HEK293 (cell line): ENCODE results near the gene KCNAB2.

Experiments used
- MYNN ChIP-seq: fragments of 450-650 bp; formaldehyde crosslinking; IDR thresholded peaks from 2 replicates; pipeline ENCODE4 v1.5.1; 2016; ENCODE audit warnings: missing biosample characterization, missing genetic modification characterization, borderline replicate concordance
- WT1 ChIP-seq: fragments of 450-650 bp; formaldehyde crosslinking; IDR thresholded peaks from 2 replicates; pipeline ENCODE4 v1.5.1; 2016; ENCODE audit warnings: missing biosample characterization, missing genetic modification characterization
- YY1 ChIP-seq: fragments of 450-650 bp; formaldehyde crosslinking; IDR thresholded peaks from 2 replicates; pipeline ENCODE4 v1.5.1; 2018; ENCODE audit warnings: missing biosample characterization, missing genetic modification characterization
- ZNF121 ChIP-seq: fragments of 450-650 bp; formaldehyde crosslinking; IDR thresholded peaks from 2 replicates; pipeline ENCODE4 v1.5.1; 2016; ENCODE audit warnings: missing biosample characterization, missing genetic modification characterization
- ZNF175 ChIP-seq: fragments of 450-650 bp; formaldehyde crosslinking; IDR thresholded peaks from 2 replicates; pipeline ENCODE4 v1.5.1; 2016; ENCODE audit warnings: missing biosample characterization, missing genetic modification characterization
- ZNF530 ChIP-seq: fragments of 450-650 bp; formaldehyde crosslinking; IDR thresholded peaks from 2 replicates; pipeline ENCODE4 v1.5.1; 2016; ENCODE audit warnings: low read depth, missing biosample characterization, missing genetic modification characterization
- ZNF626 ChIP-seq: fragments of 450-650 bp; sonication (Bioruptor Pico); formaldehyde crosslinking; IDR thresholded peaks from 2 replicates; pipeline ENCODE4 v1.5.1; 2018; ENCODE audit warnings: missing biosample characterization, missing genetic modification characterization, inconsistent platforms
- ZNF664 ChIP-seq: fragments of 450-650 bp; formaldehyde crosslinking; IDR thresholded peaks from 2 replicates; pipeline ENCODE4 v1.5.1; 2016; ENCODE audit warnings: missing biosample characterization, missing genetic modification characterization
- TF ChIP-seq, protein P1 (sequence below): fragments of 450-650 bp; formaldehyde crosslinking; conservative IDR thresholded peaks from 2 replicates; pipeline ENCODE4 v1.5.1; 2016; ENCODE audit warnings: low read depth, missing biosample characterization, missing genetic modification characterization
- TF ChIP-seq, protein P2 (sequence below): fragments of 450-650 bp; formaldehyde crosslinking; IDR thresholded peaks from 2 replicates; pipeline ENCODE4 v1.5.1; 2016; ENCODE audit warnings: missing biosample characterization, missing genetic modification characterization
- TF ChIP-seq, protein P3 (sequence below): fragments of 450-650 bp; formaldehyde crosslinking; IDR thresholded peaks from 2 replicates; pipeline ENCODE4 v1.5.1; 2016; ENCODE audit warnings: missing biosample characterization, missing genetic modification characterization
- TF ChIP-seq, protein P4 (sequence below): fragments of 450-650 bp; formaldehyde crosslinking; IDR thresholded peaks from 2 replicates; pipeline ENCODE4 v1.5.1; 2016; ENCODE audit warnings: missing biosample characterization, missing genetic modification characterization

DNA sequence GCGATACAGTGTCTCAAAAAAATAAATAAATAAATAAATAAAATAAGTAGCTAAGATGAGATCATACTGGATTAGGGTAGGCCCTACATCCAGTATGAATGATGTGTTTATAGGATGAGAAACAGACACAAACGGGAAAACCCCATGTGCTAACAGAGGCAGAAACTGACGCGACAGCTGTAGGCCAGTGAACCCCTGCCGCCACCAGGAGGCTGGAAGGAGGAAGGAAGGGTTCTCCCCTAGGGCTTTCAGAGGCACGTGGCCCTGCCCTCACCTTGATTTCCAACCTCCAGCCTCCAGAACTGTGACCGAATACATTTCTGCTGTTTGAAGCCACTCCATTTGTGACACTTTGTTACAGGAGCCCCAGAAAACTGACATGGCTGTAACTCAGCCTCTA lies 95.9 kb downstream of the KCNAB2 start:
- no peak for TF ChIP-seq ZNF530 (tag by site-specific recombination)
- TF ChIP-seq, protein P1, sequence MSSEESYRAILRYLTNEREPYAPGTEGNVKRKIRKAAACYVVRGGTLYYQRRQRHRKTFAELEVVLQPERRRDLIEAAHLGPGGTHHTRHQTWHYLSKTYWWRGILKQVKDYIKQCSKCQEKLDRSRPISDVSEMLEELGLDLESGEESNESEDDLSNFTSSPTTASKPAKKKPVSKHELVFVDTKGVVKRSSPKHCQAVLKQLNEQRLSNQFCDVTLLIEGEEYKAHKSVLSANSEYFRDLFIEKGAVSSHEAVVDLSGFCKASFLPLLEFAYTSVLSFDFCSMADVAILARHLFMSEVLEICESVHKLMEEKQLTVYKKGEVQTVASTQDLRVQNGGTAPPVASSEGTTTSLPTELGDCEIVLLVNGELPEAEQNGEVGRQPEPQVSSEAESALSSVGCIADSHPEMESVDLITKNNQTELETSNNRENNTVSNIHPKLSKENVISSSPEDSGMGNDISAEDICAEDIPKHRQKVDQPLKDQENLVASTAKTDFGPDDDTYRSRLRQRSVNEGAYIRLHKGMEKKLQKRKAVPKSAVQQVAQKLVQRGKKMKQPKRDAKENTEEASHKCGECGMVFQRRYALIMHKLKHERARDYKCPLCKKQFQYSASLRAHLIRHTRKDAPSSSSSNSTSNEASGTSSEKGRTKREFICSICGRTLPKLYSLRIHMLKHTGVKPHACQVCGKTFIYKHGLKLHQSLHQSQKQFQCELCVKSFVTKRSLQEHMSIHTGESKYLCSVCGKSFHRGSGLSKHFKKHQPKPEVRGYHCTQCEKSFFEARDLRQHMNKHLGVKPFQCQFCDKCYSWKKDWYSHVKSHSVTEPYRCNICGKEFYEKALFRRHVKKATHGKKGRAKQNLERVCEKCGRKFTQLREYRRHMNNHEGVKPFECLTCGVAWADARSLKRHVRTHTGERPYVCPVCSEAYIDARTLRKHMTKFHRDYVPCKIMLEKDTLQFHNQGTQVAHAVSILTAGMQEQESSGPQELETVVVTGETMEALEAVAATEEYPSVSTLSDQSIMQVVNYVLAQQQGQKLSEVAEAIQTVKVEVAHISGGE (tag by site-specific recombination), result no peak
- no peak for TF ChIP-seq ZNF664 (tag by site-specific recombination)
- no peak for TF ChIP-seq ZNF626 (tag by site-specific recombination)
- no peak for TF ChIP-seq MYNN (tag by site-specific recombination)
- no peak for TF ChIP-seq YY1 (tag by site-specific recombination)
- TF ChIP-seq, protein P2, sequence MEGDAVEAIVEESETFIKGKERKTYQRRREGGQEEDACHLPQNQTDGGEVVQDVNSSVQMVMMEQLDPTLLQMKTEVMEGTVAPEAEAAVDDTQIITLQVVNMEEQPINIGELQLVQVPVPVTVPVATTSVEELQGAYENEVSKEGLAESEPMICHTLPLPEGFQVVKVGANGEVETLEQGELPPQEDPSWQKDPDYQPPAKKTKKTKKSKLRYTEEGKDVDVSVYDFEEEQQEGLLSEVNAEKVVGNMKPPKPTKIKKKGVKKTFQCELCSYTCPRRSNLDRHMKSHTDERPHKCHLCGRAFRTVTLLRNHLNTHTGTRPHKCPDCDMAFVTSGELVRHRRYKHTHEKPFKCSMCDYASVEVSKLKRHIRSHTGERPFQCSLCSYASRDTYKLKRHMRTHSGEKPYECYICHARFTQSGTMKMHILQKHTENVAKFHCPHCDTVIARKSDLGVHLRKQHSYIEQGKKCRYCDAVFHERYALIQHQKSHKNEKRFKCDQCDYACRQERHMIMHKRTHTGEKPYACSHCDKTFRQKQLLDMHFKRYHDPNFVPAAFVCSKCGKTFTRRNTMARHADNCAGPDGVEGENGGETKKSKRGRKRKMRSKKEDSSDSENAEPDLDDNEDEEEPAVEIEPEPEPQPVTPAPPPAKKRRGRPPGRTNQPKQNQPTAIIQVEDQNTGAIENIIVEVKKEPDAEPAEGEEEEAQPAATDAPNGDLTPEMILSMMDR (tag by site-specific recombination), result no peak
- TF ChIP-seq, protein P3, sequence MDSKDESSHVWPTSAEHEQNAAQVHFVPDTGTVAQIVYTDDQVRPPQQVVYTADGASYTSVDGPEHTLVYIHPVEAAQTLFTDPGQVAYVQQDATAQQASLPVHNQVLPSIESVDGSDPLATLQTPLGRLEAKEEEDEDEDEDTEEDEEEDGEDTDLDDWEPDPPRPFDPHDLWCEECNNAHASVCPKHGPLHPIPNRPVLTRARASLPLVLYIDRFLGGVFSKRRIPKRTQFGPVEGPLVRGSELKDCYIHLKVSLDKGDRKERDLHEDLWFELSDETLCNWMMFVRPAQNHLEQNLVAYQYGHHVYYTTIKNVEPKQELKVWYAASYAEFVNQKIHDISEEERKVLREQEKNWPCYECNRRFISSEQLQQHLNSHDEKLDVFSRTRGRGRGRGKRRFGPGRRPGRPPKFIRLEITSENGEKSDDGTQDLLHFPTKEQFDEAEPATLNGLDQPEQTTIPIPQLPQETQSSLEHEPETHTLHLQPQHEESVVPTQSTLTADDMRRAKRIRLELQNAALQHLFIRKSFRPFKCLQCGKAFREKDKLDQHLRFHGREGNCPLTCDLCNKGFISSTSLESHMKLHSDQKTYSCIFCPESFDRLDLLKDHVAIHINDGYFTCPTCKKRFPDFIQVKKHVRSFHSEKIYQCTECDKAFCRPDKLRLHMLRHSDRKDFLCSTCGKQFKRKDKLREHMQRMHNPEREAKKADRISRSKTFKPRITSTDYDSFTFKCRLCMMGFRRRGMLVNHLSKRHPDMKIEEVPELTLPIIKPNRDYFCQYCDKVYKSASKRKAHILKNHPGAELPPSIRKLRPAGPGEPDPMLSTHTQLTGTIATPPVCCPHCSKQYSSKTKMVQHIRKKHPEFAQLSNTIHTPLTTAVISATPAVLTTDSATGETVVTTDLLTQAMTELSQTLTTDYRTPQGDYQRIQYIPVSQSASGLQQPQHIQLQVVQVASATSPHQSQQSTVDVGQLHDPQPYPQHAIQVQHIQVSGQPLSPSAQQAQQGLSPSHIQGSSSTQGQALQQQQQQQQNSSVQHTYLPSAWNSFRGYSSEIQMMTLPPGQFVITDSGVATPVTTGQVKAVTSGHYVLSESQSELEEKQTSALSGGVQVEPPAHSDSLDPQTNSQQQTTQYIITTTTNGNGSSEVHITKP (tag by site-specific recombination), result no peak
- TF ChIP-seq WT1 (tag by site-specific recombination), result no peak
- TF ChIP-seq ZNF121 (tag by site-specific recombination), result no peak
- TF ChIP-seq ZNF175 (tag by site-specific recombination), result no peak
- TF ChIP-seq, protein P4, sequence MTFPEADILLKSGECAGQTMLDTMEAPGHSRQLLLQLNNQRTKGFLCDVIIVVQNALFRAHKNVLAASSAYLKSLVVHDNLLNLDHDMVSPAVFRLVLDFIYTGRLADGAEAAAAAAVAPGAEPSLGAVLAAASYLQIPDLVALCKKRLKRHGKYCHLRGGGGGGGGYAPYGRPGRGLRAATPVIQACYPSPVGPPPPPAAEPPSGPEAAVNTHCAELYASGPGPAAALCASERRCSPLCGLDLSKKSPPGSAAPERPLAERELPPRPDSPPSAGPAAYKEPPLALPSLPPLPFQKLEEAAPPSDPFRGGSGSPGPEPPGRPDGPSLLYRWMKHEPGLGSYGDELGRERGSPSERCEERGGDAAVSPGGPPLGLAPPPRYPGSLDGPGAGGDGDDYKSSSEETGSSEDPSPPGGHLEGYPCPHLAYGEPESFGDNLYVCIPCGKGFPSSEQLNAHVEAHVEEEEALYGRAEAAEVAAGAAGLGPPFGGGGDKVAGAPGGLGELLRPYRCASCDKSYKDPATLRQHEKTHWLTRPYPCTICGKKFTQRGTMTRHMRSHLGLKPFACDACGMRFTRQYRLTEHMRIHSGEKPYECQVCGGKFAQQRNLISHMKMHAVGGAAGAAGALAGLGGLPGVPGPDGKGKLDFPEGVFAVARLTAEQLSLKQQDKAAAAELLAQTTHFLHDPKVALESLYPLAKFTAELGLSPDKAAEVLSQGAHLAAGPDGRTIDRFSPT, result no peak
